Epithelial cell of umbilical artery (primary cell): Measurements from ENCODE around the gene IER2. TPM values are rescaled to one million over a fixed set of nuclear protein-coding genes. Genes with fewer than 3 reads are reported as not detected.

Experiments
- total RNA-seq: library from RNA; depleted of rRNA; stranded (reverse); fragments of >200 nt; gene quantifications from 2 replicates; pipeline ENCODE4 v1.2.3, GENCODE V29; 2014

IER2 gene, protein sequence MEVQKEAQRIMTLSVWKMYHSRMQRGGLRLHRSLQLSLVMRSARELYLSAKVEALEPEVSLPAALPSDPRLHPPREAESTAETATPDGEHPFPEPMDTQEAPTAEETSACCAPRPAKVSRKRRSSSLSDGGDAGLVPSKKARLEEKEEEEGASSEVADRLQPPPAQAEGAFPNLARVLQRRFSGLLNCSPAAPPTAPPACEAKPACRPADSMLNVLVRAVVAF
- total RNA-seq = 27.7 and 40.0 TPM in 2 replicates

DNA sequence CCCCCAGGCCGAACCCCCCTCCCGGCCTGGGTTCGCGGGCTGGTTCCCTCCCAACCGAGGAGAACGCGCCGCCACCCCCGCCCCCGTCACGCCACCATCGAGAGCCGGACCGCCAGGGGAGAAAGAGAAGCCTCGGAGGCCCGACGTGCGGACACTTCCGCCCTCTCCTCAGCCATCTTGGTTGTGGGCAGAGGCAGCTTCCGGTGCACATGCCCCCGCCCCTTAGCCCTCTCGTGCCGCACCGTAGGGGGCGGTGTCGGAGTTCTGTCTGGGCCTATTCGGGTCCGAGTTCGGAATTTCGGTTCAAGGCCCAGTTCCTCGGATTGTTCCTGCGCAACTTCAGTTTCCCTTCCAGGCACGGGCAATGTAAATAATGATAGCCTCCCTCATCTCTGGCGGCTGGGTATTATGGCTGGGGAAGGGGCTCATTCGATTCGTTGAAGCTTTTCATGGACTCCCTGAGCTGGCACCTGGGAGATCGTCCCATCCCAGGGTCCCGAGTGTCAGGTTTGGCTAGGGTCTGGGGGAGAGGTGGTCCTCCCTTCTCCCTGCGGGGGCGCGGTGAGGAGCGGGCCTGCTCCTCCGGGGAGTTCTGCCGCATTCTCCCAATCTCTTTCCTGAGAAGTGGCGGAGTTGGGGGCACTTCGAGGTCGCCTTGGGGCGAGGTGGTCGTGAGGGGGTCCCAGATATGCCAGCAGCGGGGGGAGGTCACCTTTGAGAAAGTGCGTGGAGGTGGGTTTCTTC lies at the start of gene IER2, which contains the start of gene STX10:
Gene IER2, plus strand, starts transcription at position 225 of the 744 bp plus-strand sequence. CDS start 2,776 bp downstream, outside the sequence.
Gene STX10, minus strand, starts transcription at position 189 of the 744 bp plus-strand sequence. CDS start 202 bp downstream, outside the sequence.

GRCh38 chr19:13102666-13103580 lies 47.3 kb upstream of the IER2 start, which contains the start of gene LYL1:
TSS of gene LYL1 (minus strand) at chr19:13102858. CDS start at chr19:13101171, 1,687 bp downstream.

DNA sequence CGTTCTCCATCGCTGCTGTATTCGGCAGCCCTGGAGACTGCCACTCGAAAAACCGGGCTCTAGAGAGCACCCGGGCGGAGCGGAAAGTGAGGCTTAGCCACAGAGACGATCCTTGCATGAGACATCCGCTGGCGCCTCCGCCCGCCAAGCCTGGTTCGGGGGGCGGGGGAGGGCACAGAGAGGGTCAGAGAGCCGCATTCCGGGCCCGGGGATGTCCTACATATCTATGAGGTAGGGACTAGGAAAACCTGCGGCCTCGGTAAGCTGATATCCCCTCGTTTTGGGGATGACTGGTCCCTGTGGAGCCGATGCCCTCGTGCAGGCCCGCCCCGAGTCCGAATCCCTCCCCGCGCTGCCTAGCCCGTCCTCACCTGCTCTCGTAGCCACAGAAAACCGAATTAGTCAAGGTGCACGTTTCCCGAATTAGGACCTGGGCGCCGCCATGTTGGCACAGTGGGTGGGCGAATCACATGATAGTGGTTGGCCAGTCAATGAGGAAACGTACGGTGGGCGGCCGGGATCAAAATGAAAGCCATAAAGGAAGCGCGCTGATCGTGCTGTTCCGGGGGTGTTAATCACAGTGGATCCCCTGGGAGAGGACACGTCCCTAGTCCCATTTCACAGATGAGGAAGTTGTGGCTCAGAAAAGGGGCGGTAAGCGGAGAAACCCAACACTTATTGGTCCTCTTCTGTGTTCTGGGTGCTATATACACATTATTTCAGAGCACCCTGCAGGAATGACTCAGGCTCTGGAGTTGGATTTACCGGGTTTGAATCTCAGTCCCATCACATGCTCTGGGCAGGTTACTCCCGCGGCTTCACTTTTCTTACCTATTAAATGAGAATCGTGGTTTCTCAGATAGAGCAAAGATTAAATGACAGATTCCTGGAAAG lies 33.7 kb upstream of the IER2 start, which contains the start of gene TRMT1:
Gene TRMT1, minus strand, starts transcription at position 459 of the 894 bp plus-strand sequence. Its CDS starts 341 bp downstream, at position 118.

GRCh38 chr19:13117772-13118423 lies 32.3 kb upstream of the IER2 start, which contains the start of gene NACC1:
TSS of gene NACC1 (plus strand) at chr19:13118264. CDS start at chr19:13135208, 16,944 bp downstream.

Other genes starting within 250 kb of the IER2 start
- gene SYCE2, start 231.1 kb upstream of the IER2 start, total RNA-seq = 0.30 and 0.32 TPM in 2 replicates
- gene FARSA, start 216.7 kb upstream of the IER2 start, total RNA-seq = 60.1 and 63.2 TPM in 2 replicates
- gene CALR, start 211.8 kb upstream of the IER2 start, total RNA-seq = 1,595 and 1,926 TPM in 2 replicates
- gene RAD23A, start 204.5 kb upstream of the IER2 start, total RNA-seq = 50.0 and 66.1 TPM in 2 replicates
- gene GADD45GIP1, start 193.2 kb upstream of the IER2 start, total RNA-seq = 34.7 and 39.3 TPM in 2 replicates
- not detected in 2 replicates for gene DAND5, start 180.8 kb upstream of the IER2 start, total RNA-seq
- 5.5 and 13.1 TPM in 2 replicates for gene NFIX, start 154.9 kb upstream of the IER2 start, total RNA-seq
- gene LYL1, start 47.6 kb upstream of the IER2 start, total RNA-seq = 99.7 and 105 TPM in 2 replicates
- 40.6 and 44.5 TPM in 2 replicates for gene TRMT1, start 33.7 kb upstream of the IER2 start, total RNA-seq
- gene NACC1, start 32.1 kb upstream of the IER2 start, total RNA-seq = 35.4 and 36.2 TPM in 2 replicates
- gene STX10, start within 50 bp of the IER2 start, total RNA-seq = 86.3 and 95.8 TPM in 2 replicates